NCI-H2227 treated with DMSO at 0.1 percent for 48 hours (cell line): ENCODE data around the gene PRR5L.

Source experiments
- DNase-seq: peaks from one replicate; lab custom pipeline; 2025; lab: John Stamatoyannopoulos, UW

The PRR5L gene

GRCh38 chr11:36436589-36436988 is 140.5 kb downstream of the PRR5L start:
- no peak for DNase-seq

- DNase-seq = no peak
Measured at GRCh38 chr11:36437413-36437812, 141.3 kb downstream of the PRR5L start.

GRCh38 chr11:36438126-36438525 is 142.0 kb downstream of the PRR5L start:
- no peak for DNase-seq

DNA sequence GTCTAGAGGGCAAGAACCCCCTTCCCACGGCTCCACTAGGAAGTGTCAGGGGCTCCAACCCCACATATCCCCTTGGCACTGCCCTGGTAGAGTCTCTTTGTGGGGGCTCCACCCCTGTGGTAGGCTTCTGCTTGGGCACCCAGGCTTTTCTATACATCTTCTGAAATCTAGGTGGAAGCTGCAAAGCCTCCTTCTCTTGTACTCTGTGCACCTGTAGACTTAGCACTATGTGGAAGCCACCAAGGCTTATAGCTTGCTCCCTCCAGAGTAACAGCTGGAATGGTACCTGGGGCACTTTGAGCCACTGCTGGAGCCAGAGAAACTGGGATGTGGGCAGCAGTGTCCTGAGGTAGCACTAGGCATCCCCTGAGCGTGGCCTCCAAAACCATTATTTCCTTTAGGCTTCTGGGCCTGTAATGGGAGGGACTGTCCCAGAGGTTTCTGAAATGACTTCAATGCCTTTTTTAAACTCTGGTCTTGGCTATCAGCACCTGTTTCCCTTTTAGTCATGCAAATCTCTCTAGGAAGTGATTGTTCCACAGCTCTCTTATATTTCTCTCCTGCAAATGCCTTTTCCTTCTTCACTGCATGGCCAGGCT is 145.6 kb downstream of the PRR5L start:
- DNase-seq = no peak

DNA sequence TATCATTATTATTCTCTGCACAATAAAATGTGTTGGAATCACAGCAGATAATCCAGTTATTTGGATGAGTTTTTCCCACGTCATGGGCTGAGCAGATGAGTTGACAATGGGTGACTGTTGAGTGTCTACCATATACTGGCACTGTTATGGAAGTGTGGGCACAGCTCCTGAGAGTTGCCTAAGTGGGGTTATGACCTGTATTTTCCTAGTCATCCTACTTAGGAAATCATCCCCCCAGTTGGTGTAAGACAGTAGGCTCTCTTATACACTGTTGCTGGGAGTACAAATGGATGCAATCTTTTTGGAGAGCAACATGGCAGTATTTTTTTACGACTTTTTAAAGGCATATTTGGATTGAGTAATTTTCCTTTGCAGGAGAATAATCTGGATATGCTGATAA is 147.6 kb downstream of the PRR5L start:
- no peak for DNase-seq

DNA sequence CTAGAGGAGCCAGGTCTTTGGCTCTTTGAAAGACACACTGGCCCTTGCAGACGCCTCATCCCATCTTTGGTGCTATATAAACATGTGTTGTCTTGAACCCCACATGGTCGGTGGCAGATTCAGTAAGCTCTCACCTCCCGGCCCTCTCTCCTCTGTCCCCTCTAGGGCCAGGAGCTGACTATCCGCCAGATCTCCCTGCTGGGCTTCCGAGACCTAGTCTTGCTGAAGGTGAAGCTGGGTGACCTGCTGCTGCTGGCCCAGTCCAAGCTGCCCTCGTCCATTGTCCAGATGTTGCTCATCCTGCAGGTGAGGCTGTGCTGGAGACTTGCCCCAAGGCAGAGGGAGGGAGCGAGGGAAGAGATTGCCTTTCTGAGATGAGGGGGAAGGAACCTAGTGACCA is 150.0 kb downstream of the PRR5L start:
- DNase-seq = no peak

DNA sequence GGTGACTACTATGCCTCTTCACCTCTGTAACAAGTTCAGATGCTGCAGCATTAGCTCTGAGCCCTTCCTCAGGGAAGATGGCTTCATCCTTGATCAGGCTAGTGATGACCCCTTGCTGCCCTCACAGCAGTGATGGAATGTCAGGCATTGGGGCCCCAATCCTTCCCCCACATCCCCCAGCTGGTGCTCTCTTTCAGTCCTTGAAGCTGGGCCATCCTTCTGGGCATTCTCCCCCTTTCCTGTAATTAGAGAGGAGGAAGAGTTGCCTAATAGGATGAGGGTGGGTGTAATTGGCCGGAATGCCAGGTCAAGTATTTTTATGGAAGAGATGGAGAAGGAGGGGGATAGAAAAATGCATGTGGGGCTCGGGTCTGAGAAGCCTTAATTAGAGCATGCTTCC is 151.4 kb downstream of the PRR5L start:
- DNase-seq = no peak

DNA sequence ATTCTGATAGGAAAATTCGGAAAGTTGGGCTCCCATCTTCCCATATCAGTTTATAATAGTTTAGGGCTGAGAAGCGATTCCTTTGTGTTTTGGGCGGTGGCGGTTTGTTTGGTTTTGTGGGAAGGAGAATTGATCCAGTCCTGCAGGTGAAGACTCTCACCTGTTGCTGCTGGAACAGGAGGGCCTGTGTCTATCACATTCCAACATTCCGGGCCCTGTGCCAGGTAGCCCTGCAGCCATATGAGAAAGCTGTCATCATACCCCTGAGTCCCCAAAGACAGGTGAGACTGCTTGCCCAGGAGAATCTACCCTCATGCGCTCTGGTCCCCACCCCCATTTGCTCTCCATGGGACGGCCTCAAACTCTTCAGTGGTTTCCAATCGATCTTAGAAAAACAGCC is 151.9 kb downstream of the PRR5L start:
- DNase-seq = no peak

- DNase-seq = no peak
Measured at GRCh38 chr11:36449561-36450096, 153.5 kb downstream of the PRR5L start.

- no peak for DNase-seq
Measured at GRCh38 chr11:36450110-36450572, 154.1 kb downstream of the PRR5L start.

DNA sequence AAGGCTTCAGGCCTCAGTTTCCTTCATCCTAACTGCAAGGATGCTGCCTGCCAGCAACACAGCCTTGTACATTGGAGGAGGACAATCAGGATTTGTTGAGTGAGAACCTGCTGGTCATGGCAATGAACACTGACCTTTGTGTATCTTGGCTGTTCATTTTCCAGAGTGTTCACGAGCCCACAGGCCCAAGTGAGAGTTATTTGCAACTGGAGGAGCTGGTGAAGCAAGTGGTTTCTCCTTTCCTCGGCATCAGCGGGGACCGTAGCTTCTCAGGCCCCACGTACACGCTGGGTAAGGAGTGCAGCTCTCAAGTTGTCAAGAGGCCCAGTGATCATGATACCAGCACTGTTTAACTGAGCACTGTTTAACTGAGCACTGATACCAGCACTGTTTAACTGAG is 155.0 kb downstream of the PRR5L start:
- no peak for DNase-seq

DNA sequence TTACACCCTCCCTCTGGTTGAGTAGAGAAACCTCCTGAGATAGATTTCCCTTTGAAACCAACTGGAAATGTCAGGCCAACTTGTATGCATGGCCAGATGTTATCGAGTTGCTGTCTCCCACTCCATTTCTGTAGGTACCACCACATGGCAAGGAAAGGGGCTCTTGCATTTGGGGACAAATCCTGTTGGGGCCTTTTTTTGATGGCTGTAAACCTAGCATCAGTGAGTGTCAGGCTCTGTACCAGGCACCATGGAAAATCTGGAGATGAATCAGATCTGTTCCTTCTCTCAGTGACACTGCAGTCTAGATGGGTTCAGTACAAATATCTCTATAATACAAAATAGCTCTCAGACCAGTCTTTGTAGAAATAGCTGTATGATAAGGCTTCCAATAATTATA is 155.6 kb downstream of the PRR5L start:
- DNase-seq = no peak

GRCh38 chr11:36452236-36452940 is 156.3 kb downstream of the PRR5L start:
- no peak for DNase-seq

- DNase-seq = no peak
Measured at GRCh38 chr11:36452961-36453360, 156.9 kb downstream of the PRR5L start.

DNA sequence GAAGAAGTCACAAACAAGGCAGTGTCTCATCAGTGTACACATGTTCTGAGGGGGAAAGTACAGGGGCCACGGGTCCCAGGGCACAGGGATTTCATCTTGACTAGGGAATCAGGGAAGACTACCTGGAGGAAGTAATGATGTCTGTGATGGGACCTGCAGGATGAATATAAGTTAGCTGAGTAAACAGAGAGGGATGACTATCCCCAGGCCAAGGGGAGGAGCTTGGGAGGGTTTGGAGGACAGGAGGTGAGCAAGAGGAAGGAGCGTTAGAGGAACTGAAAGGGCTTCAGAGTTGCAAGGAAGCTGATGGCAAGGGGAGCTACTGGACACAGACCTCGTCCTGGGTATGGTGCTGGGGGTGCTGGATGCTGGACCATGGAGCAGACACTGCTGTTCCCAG is 157.6 kb downstream of the PRR5L start:
- DNase-seq = no peak

DNA sequence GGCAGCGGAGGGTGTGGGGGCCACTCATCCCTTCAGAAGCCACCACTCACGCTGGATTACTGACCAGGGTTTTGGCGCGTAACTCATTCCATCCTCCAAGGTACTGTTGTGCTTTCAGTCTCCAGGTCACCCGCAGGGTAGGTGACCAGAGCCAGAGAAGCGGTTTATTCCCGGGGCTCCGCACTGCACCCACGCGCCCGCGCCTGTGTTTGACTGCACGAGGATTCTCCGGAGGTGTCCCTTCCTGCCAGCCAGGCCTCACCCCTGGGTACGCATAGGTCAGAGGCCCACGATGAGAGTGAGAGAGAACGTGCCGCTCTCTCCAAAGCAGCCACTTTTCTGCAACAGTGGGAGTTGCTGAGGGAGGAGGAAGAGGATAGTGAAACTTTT is 158.5 kb downstream of the PRR5L start:
- no peak for DNase-seq

- no peak for DNase-seq
Measured at GRCh38 chr11:36454941-36455631, 159.0 kb downstream of the PRR5L start.

- DNase-seq = no peak
Measured at GRCh38 chr11:36455658-36456111, 159.6 kb downstream of the PRR5L start.

GRCh38 chr11:36456156-36456555 is 160.1 kb downstream of the PRR5L start:
- no peak for DNase-seq

DNA sequence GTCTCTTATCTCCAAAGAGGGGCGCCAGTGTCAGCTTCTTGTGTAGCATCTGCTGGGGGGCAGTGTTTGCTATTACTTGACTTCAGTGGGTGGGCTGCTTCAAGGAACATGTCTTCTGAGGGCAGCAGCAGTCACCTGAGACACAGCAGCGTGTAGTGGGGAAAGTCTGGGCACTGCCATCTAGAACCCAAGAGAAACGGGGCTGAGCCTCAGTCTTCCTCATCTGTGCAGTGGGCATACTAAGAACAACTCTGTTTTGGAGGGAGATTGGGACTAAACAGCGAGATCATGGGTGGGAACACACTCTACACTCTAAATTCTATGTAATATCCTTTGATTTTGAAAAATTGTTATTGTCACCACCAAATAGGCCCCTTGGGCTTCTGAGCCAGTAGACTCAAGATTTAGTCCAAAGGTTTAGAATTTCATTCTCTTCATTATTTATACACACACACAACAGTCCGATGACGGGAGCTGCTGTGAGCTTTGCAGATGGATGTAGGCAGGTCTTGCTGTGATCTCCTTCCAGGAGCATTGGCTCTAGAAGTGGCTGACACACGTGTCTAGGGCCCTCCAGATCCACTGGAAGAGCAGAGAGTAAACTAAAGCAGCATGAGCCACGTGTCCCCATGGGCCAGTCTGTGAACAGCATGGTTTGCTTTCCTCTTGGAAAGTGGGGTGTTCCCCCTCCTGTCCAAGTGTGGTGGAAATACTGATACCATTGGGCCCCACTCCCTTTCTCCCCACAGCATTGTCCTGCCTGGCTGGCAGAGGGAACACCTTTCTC is 162.2 kb downstream of the PRR5L start:
- no peak for DNase-seq

GRCh38 chr11:36459046-36459445 is 163.0 kb downstream of the PRR5L start:
- DNase-seq = no peak

- DNase-seq = no peak
Measured at GRCh38 chr11:36460220-36460619, 164.1 kb downstream of the PRR5L start.
